ENCODE measurements around the gene KIF19. TPM values are rescaled to one million over a fixed set of nuclear protein-coding genes. Genes with fewer than 3 reads are reported as not detected.

The KIF19 gene
- total and polyA plus RNA-seq, 4 donors, result 0.42 to 2.1 (median 0.83) TPM

DNA sequence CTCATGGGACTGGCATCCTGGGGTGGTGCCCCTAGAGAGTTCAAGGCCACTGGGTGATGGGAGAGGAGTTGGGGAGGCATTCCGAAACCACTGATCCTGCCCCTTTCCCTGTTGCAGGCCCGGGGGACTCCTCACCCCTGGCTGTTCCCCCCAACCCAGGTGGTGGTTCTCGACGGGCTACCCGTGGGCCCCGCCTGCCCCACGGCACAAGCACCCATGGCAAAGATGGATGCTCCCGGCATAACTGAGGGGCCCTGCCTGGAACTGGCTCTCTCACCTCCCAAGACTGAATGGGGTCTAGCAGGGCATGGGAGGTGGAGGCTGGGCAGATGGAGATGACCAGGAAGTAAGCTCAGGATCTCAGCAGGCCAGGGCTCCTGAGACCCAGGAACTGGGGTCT, 29.0 kb downstream of the KIF19 start (continued):
- TF ChIP-seq, protein P1, sequence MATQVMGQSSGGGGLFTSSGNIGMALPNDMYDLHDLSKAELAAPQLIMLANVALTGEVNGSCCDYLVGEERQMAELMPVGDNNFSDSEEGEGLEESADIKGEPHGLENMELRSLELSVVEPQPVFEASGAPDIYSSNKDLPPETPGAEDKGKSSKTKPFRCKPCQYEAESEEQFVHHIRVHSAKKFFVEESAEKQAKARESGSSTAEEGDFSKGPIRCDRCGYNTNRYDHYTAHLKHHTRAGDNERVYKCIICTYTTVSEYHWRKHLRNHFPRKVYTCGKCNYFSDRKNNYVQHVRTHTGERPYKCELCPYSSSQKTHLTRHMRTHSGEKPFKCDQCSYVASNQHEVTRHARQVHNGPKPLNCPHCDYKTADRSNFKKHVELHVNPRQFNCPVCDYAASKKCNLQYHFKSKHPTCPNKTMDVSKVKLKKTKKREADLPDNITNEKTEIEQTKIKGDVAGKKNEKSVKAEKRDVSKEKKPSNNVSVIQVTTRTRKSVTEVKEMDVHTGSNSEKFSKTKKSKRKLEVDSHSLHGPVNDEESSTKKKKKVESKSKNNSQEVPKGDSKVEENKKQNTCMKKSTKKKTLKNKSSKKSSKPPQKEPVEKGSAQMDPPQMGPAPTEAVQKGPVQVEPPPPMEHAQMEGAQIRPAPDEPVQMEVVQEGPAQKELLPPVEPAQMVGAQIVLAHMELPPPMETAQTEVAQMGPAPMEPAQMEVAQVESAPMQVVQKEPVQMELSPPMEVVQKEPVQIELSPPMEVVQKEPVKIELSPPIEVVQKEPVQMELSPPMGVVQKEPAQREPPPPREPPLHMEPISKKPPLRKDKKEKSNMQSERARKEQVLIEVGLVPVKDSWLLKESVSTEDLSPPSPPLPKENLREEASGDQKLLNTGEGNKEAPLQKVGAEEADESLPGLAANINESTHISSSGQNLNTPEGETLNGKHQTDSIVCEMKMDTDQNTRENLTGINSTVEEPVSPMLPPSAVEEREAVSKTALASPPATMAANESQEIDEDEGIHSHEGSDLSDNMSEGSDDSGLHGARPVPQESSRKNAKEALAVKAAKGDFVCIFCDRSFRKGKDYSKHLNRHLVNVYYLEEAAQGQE (IDR thresholded peaks at IDR 0.05), result no peak
- no peak for TF ChIP-seq TAF1 (conservative IDR thresholded peaks at IDR 0.05)
- no peak for TF ChIP-seq NR2F2 (IDR thresholded peaks at IDR 0.05)

DNA sequence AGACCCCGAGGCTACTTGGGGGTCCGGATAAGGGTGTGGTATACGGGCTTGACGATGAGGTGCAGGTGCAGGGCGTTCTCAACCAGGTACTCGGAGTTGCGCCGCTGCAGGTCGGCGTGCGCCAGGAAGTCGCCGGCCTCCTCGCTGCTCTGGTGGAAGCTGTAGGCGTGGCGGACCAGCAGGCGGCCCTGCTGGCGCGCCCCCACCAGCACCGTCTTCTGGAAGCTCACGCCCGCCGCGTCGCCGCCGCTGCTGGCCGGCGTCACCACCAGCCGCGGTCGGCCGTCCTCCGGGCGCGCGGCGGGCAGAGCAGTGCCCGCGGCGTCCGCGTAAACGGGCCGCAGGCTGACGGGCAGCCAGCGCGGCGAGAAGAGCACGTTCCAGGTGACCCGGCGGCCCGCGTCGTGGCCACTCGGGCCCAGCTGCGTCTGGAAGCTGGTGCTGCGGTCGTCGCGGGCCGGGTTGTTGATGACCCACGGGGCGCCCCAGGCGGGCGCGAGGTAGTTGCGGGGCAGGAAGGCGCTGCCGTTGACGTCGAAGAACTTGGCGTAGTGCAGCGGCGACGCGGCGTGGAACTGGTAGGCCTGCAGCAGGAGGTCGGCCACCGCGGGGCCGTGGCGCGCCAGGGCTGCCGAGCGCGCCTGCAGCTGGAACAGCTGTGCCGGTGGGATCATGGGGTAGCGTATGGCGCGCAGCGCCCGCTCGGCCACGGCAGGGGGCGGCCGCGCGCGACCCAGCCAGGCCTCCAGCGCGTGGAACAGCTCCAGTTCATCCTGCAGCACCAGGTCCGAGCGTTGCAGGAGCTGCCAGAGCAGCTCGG, 30.8 kb downstream of the KIF19 start:
- H3K27me3 ChIP-seq (ENCODE audit: control insufficient read depth in 4 of 4, insufficient read depth in 4 of 4, low read length in 3 of 4), result peaks cover 3 to 8% (median 6%) of the 10 kb centered on the region in 4 donors
- no peak overlapping the region for H3K27ac ChIP-seq (ENCODE audit: low read depth in 1 of 2, low read length in 2 of 2)
- no peaks in the 10 kb centered on the region for H3K9me3 ChIP-seq (ENCODE audit: control insufficient read depth in 4 of 4, low read length in 3 of 4)
- WGBS, result 4% methylated on average over 105 of the region's 105 CpGs
- H3K9ac ChIP-seq (ENCODE audit: low read depth in 1 of 2, low read length in 2 of 2), result no peak overlapping the region
- peak overlapping the region in 1 of 3 donors; percentile 20 for H3K4me3 ChIP-seq (ENCODE audit: low read depth in 1 of 3, low read length in 3 of 3)
- TF ChIP-seq, protein P1 (IDR thresholded peaks at IDR 0.05), result no peak
- TF ChIP-seq, protein P2, sequence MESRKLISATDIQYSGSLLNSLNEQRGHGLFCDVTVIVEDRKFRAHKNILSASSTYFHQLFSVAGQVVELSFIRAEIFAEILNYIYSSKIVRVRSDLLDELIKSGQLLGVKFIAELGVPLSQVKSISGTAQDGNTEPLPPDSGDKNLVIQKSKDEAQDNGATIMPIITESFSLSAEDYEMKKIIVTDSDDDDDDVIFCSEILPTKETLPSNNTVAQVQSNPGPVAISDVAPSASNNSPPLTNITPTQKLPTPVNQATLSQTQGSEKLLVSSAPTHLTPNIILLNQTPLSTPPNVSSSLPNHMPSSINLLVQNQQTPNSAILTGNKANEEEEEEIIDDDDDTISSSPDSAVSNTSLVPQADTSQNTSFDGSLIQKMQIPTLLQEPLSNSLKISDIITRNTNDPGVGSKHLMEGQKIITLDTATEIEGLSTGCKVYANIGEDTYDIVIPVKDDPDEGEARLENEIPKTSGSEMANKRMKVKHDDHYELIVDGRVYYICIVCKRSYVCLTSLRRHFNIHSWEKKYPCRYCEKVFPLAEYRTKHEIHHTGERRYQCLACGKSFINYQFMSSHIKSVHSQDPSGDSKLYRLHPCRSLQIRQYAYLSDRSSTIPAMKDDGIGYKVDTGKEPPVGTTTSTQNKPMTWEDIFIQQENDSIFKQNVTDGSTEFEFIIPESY (IDR thresholded peaks at IDR 0.05), result no peak
- TF ChIP-seq RAD21 (IDR thresholded peaks at IDR 0.05) (no peak), TAF1 (conservative IDR thresholded peaks at IDR 0.05) (no peak), HNF4A (conservative IDR thresholded peaks at IDR 0.05) (no peak), EGR1 (IDR thresholded peaks at IDR 0.05; ENCODE audit: low read depth in 2 of 2) (no peak), FOXA2 (IDR thresholded peaks at IDR 0.05) (no peak), GABPA (IDR thresholded peaks at IDR 0.05 in 1 of 2, conservative IDR thresholded peaks at IDR 0.05 in 1 of 2) (no peak), SP1 (IDR thresholded peaks at IDR 0.05) (no peak), YY1 (IDR thresholded peaks at IDR 0.05) (no peak), HNF4G (IDR thresholded peaks at IDR 0.05) (no peak), FOXA1 (IDR thresholded peaks at IDR 0.05) (no peak), RXRA (IDR thresholded peaks at IDR 0.05) (no peak), NR2F2 (IDR thresholded peaks at IDR 0.05) (no peak)
- TF ChIP-seq, protein P3, sequence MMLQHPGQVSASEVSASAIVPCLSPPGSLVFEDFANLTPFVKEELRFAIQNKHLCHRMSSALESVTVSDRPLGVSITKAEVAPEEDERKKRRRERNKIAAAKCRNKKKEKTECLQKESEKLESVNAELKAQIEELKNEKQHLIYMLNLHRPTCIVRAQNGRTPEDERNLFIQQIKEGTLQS (IDR thresholded peaks at IDR 0.05), result no peak
- TF ChIP-seq, protein P4, sequence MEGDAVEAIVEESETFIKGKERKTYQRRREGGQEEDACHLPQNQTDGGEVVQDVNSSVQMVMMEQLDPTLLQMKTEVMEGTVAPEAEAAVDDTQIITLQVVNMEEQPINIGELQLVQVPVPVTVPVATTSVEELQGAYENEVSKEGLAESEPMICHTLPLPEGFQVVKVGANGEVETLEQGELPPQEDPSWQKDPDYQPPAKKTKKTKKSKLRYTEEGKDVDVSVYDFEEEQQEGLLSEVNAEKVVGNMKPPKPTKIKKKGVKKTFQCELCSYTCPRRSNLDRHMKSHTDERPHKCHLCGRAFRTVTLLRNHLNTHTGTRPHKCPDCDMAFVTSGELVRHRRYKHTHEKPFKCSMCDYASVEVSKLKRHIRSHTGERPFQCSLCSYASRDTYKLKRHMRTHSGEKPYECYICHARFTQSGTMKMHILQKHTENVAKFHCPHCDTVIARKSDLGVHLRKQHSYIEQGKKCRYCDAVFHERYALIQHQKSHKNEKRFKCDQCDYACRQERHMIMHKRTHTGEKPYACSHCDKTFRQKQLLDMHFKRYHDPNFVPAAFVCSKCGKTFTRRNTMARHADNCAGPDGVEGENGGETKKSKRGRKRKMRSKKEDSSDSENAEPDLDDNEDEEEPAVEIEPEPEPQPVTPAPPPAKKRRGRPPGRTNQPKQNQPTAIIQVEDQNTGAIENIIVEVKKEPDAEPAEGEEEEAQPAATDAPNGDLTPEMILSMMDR (IDR thresholded peaks at IDR 0.05; ENCODE audit: low read depth, low read length, missing input control), result no peak
- TF ChIP-seq, protein P5, sequence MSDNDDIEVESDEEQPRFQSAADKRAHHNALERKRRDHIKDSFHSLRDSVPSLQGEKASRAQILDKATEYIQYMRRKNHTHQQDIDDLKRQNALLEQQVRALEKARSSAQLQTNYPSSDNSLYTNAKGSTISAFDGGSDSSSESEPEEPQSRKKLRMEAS (IDR thresholded peaks at IDR 0.05), result no peak
- H3K36me3 ChIP-seq (ENCODE audit: control insufficient read depth in 4 of 4, insufficient read depth in 3 of 4, low read depth in 1 of 4, low read length in 3 of 4), result no peaks in the 10 kb centered on the region
- DNase-seq (ENCODE audit: low spot score), result no peak
- H3K4me1 ChIP-seq (ENCODE audit: control insufficient read depth in 4 of 4, insufficient read depth in 4 of 4, low read length in 3 of 4), result peaks cover 2 to 11% (median 6%) of the 10 kb centered on the region in 4 donors

Data from liver (tissue), 9 donors.